GM21619 (cell line): ENCODE data around the gene SYT2.
"Not testable (repeated sequence)": the region's sequence is repeated elsewhere in the genome, so short reads cannot be mapped to it uniquely, and the experiment has no call there.

ENCODE experiments used
- ATAC-seq: cut with Tn5 transposase; IDR thresholded peaks from one replicate; pipeline ENCODE4 v1.9.1; 2021; ENCODE audit not compliant: unreplicated experiment

The SYT2 gene

GRCh38 chr1:202578001-202578504, 132.2 kb downstream of the SYT2 start:
- ATAC-seq: no peak

- ATAC-seq: no peak
These were observed 132.9 kb downstream of the SYT2 start for GRCh38 chr1:202577381-202577780.

- no peak for ATAC-seq
These were observed 133.4 kb downstream of the SYT2 start for GRCh38 chr1:202576816-202577215.

GRCh38 chr1:202575918-202576653, 134.2 kb downstream of the SYT2 start:
- no peak for ATAC-seq

- no peak for ATAC-seq
These were observed 137.4 kb downstream of the SYT2 start for GRCh38 chr1:202572867-202573266.

GRCh38 chr1:202571719-202572339, 138.4 kb downstream of the SYT2 start:
- no peak for ATAC-seq

GRCh38 chr1:202569393-202570322, 140.6 kb downstream of the SYT2 start:
- ATAC-seq: no peak

GRCh38 chr1:202568826-202569225, 141.4 kb downstream of the SYT2 start:
- ATAC-seq: no peak

- no peak for ATAC-seq
These were observed 141.8 kb downstream of the SYT2 start for GRCh38 chr1:202568410-202568809.

GRCh38 chr1:202567738-202568137, 142.5 kb downstream of the SYT2 start:
- no peak for ATAC-seq

GRCh38 chr1:202565890-202566602, 144.2 kb downstream of the SYT2 start:
- peak; percentile 86 for ATAC-seq

GRCh38 chr1:202564958-202565495, 145.2 kb downstream of the SYT2 start:
- ATAC-seq: no peak

GRCh38 chr1:202563818-202564217, 146.4 kb downstream of the SYT2 start:
- ATAC-seq: no peak

GRCh38 chr1:202562444-202563060, 147.7 kb downstream of the SYT2 start:
- no peak for ATAC-seq

- ATAC-seq: no peak
These were observed 148.4 kb downstream of the SYT2 start for GRCh38 chr1:202561726-202562443.

GRCh38 chr1:202561240-202561639, 149.0 kb downstream of the SYT2 start:
- ATAC-seq: no peak

- ATAC-seq: not testable (repeated sequence)
These were observed 152.6 kb downstream of the SYT2 start for GRCh38 chr1:202557662-202558061.

GRCh38 chr1:202556037-202556436, 154.2 kb downstream of the SYT2 start:
- ATAC-seq: not testable (repeated sequence)

- not testable (repeated sequence) for ATAC-seq
These were observed 155.6 kb downstream of the SYT2 start for GRCh38 chr1:202554619-202555018.
